Stimulated activated naive B cell treated with anti-CD40 and anti-IgM and Interleukin-4, amounts not matched to agents 10 μg/mL and 1 μg/mL and 100 μg/mL, for 72 hours (primary cell): Measurements from ENCODE around the gene FBXL2.
"Not testable (repeated sequence)": the region's sequence is repeated elsewhere in the genome, so short reads cannot be mapped to it uniquely, and the experiment has no call there.

ENCODE experiments used
- ATAC-seq, 2 donors: fragments of 150-1000 bp; cut with Tn5 transposase; replicated peaks; 2 replicates each; pipeline ENCODE4 v1.10.0; 2021; ENCODE audit warnings: moderate library complexity in 1 of 2
- DNase-seq: peaks from one replicate; pipeline ENCODE4 v3.0.0; 2021
- H3K27ac Mint-ChIP-seq: one replicate; pipeline ENCODE4 v1.8.0; 2022; ENCODE audit warnings: mild to moderate bottlenecking, mixed read lengths
- H3K27me3 Mint-ChIP-seq, 2 donors: one replicate each; pipeline ENCODE4 v1.8.0; 2022; ENCODE audit warnings: mixed read lengths in 2 of 2
- H3K36me3 Mint-ChIP-seq, 2 donors: one replicate each; pipeline ENCODE4 v1.8.0; 2022; ENCODE audit warnings: mixed read lengths in 2 of 2, mild to moderate bottlenecking in 1 of 2
- H3K4me1 Mint-ChIP-seq, 2 donors: one replicate each; pipeline ENCODE4 v1.8.0; 2022; ENCODE audit warnings: mixed read lengths in 2 of 2, mild to moderate bottlenecking in 1 of 2
- H3K4me3 Mint-ChIP-seq, 2 donors: one replicate each; pipeline ENCODE4 v1.8.0; 2022; ENCODE audit warnings: mild to moderate bottlenecking in 2 of 2, mixed read lengths in 2 of 2, moderate library complexity in 1 of 2
- H3K9me3 Mint-ChIP-seq, 2 donors: one replicate each; pipeline ENCODE4 v1.8.0; 2022; ENCODE audit warnings: mixed read lengths in 2 of 2, mild to moderate bottlenecking in 1 of 2

Gene FBXL2

DNA sequence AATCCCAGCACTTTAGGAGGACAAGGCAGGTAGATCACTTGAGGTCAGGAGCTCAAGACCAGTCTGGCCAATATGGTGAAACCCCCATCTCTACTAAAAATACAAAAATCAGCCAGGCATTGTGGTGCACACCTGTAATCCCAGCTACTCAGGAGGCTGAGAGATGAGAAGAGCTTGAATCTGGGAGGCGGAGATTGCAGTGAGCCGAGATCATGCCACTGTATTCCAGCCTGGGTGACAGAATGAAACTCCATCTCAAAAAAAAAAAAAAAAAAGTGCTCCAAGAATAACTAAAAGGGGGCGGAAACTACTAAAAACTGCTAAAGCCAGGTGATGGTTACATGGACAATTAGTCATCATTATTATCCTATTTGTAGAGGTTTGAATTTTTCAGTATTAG is 133.6 kb downstream of the FBXL2 start:
- not testable (repeated sequence) for DNase-seq, ATAC-seq, H3K4me1 Mint-ChIP-seq, H3K27me3 Mint-ChIP-seq, H3K9me3 Mint-ChIP-seq, H3K27ac Mint-ChIP-seq, H3K4me3 Mint-ChIP-seq
- peaks cover 39 to 60% of the 10 kb centered on the region in 2 donors for H3K36me3 Mint-ChIP-seq

DNA sequence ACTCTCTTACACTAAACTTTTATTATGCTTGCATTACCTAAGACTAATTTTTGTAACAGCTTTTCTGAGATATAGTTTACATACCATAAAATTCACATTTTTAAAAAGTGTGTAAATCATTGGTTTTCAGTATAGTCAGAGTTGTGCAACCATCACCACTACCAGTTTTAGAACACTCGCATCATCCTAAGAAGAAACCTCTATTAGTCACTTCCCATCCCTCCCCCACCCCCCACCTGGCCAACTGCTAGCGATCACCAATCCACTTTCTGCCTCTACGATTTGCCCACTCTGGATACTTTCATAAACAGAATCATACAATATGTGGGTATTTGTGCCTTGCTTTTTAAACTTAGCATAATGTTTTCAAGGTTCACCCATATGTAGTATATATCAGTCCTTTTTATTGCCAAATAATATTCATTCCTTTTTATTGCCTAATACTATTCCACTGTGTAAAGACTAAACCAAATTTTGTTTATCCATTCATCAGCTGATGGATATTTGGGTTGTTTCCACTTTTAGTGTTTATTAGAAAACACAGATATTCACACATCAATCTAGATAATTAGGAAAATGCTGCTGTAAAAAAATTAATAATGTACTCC is 139.9 kb downstream of the FBXL2 start:
- Mint-ChIP-seq H3K27me3 (no peaks in the 10 kb centered on the region), H3K36me3 (peaks cover 46 to 66% of the 10 kb centered on the region in 2 donors), H3K27ac (peak overlapping the region; percentile 7), H3K9me3 (peaks cover 0 to 3% of the 10 kb centered on the region in 2 donors), H3K4me3 (no peak overlapping the region), H3K4me1 (peaks cover 13 to 31% of the 10 kb centered on the region in 2 donors)
- DNase-seq = no peak
- ATAC-seq = no peak

DNA sequence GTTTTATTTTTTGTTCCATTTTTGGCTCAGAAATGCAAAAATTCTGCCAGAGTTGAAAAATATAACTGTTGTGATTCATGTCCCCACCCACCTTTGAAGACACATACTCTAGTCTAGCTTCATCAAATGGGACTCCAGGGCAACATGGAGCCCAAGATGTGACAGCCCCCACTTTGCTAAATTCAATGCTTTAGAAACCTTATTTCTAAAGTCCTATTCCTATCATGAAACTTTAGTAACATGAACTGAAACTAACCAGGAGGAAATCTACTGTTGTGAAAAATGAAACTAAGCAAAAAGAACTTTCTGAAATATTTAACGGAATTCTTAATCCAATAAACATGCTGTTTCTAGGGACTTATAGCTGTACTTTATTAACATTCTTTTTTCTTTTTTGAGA is 142.7 kb downstream of the FBXL2 start:
- ATAC-seq (no peak), DNase-seq (no peak)
- Mint-ChIP-seq H3K36me3 (peaks cover 40 to 57% of the 10 kb centered on the region in 2 donors), H3K27me3 (no peaks in the 10 kb centered on the region), H3K27ac (no peak overlapping the region), H3K4me1 (peaks cover 13 to 29% of the 10 kb centered on the region in 2 donors), H3K9me3 (peaks cover 0 to 1% of the 10 kb centered on the region in 2 donors), H3K4me3 (no peak overlapping the region)

DNA sequence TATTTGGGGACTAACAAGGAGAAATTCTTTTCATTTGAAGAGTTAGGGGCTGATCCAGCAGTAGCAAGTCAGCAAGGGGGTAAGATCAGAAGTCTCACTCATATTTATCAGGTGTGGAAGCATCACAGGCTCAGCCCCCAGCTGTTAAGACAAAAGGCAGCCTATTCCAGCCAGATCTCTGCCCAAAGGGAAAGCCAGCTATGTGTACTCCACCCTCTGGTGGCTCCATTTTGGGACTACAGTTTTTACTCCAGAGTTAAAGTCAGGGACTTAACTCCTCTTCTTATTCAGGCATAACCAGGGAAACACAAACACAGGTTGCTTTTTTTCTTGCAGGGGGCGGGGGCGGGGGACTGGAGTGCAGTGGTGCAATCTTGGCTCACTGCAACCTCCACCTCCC is 143.7 kb downstream of the FBXL2 start:
- DNase-seq (no peak), ATAC-seq (no peak)
- Mint-ChIP-seq H3K4me3 (no peak overlapping the region), H3K36me3 (peaks cover 38 to 56% of the 10 kb centered on the region in 2 donors), H3K4me1 (peaks cover 11 to 29% of the 10 kb centered on the region in 2 donors), H3K9me3 (peaks cover 0 to 1% of the 10 kb centered on the region in 2 donors), H3K27ac (no peak overlapping the region), H3K27me3 (no peaks in the 10 kb centered on the region)

DNA sequence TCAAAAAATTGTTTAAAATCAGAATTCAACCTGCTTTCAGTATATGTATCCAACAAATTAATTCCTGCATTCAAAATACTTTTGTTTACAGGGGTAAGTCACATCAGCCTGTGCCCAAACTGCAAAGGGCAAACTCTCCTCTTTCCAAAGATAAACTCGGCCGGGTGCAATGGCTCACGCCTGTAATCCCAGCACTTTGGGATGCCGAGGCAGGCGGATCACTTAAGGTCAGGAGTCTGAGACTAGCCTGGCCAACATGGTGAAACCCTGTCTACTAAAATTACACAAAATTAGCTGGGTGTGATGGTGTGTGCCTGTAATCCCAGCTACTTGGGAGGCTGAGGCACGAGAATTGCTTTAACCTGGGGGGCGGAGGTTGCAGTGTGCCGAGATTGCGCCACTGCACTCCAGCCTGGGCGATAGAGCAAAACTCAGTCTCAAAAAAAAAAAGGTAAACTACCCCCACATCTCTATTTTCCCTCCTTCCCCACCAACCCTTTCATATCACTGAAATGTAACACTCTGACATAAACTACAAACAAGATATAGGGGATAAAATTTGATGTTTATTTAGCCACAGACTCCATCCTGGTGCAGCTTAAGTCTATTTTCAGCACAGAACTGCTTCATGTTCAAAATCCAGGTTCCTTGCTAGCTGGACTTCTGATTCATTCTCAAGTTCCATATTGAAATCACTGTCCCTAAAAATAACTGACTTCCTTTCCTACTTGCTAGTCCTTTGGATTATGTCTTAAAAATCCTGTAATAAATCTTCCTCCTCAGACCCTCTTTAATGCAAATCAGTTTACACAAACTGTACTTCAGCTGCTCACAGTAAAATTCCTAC is 147.6 kb downstream of the FBXL2 start:
- DNase-seq (no peak), ATAC-seq (no peak)
- Mint-ChIP-seq H3K9me3 (peaks cover 0 to 1% of the 10 kb centered on the region in 2 donors), H3K27ac (no peak overlapping the region), H3K4me3 (no peak overlapping the region), H3K36me3 (peaks cover 28 to 37% of the 10 kb centered on the region in 2 donors), H3K4me1 (peaks cover 17 to 56% of the 10 kb centered on the region in 2 donors), H3K27me3 (no peaks in the 10 kb centered on the region)

DNA sequence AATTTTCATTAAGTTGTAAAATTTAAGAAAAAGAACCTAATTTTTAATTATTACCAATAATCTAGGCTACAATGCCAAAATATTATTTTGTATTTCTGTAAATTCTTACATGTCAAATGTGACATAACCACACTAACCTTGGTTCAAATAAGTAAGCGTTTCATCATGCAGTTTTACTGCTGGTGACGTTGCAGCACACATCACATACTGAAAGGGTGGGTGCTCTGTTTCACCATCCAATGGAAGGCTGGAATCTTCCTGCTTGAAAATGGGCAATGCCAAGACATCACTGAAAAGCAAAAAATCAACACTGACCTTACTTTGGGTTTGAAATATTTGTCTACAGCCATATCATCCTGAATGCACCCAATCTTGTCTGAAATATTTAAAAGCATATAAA is 148.2 kb downstream of the FBXL2 start:
- peaks cover 0 to 1% of the 10 kb centered on the region in 2 donors for H3K9me3 Mint-ChIP-seq
- DNase-seq = no peak
- H3K4me3 Mint-ChIP-seq = no peak overlapping the region
- H3K4me1 Mint-ChIP-seq = peaks cover 21 to 56% of the 10 kb centered on the region in 2 donors
- no peak for ATAC-seq
- H3K36me3 Mint-ChIP-seq = peaks cover 26 to 32% of the 10 kb centered on the region in 2 donors
- H3K27me3 Mint-ChIP-seq = no peaks in the 10 kb centered on the region
- no peak overlapping the region for H3K27ac Mint-ChIP-seq

DNA sequence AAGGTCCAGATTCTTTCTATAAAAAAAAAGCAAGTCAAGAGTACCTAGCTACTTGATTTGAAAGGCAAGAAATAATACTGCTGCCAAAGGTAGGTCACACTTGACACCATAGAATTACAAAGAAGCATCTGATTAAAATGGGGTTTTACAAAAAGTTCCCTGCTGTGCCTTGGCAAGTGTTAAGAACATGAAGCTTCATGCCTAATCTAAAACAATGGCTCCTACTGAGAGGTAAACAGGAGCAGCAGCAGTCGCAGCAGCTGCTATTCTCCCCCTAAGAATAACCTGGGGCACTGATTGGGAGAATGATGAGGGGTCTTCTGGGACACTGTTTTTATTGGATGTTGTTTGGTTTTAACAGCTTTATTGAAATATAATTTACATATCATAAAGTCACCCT is 148.8 kb downstream of the FBXL2 start:
- H3K36me3 Mint-ChIP-seq = peaks cover 22 to 32% of the 10 kb centered on the region in 2 donors
- H3K27me3 Mint-ChIP-seq = no peaks in the 10 kb centered on the region
- peaks cover 0 to 1% of the 10 kb centered on the region in 2 donors for H3K9me3 Mint-ChIP-seq
- ATAC-seq (no peak), DNase-seq (no peak)
- H3K4me1 Mint-ChIP-seq = peaks cover 25 to 56% of the 10 kb centered on the region in 2 donors
- H3K27ac Mint-ChIP-seq = no peak overlapping the region
- no peak overlapping the region for H3K4me3 Mint-ChIP-seq

DNA sequence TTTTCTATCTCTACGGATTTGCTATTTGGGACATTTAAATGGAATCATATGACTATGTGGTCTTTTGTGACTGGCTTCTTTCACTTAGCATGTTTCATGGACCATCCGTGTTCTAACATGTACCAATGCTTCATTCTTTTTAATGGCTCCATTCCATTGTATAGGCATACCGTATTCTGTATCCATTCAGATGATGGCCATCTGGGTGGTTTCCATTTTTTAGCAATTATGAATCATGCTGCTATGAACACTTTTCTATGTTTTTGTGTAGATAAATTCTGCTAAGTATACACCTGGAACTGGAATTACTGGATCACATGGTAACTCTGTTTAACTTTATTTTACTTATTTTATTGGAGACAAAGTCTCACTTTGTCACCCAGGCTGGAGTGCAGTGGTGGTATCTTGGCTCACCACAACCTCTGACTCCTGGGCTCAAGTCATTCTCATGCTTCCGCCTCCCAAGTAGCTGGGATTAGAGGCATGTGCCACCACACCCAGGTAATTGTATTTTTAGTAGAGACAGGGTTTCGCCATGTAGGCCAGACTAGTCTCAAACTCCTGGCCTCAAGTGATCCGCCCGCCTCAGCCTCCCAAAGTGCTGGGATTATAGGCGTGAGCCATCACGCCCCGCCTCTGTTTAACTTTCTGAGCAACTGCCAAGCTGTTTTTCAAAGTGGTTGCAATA is 149.5 kb downstream of the FBXL2 start:
- H3K9me3 Mint-ChIP-seq = no peaks in the 10 kb centered on the region
- H3K27me3 Mint-ChIP-seq = no peaks in the 10 kb centered on the region
- ATAC-seq (no peak), DNase-seq (no peak)
- no peak overlapping the region for H3K4me3 Mint-ChIP-seq
- peaks cover 20 to 30% of the 10 kb centered on the region in 2 donors for H3K36me3 Mint-ChIP-seq
- H3K27ac Mint-ChIP-seq = no peak overlapping the region
- H3K4me1 Mint-ChIP-seq = peaks cover 29 to 59% of the 10 kb centered on the region in 2 donors

DNA sequence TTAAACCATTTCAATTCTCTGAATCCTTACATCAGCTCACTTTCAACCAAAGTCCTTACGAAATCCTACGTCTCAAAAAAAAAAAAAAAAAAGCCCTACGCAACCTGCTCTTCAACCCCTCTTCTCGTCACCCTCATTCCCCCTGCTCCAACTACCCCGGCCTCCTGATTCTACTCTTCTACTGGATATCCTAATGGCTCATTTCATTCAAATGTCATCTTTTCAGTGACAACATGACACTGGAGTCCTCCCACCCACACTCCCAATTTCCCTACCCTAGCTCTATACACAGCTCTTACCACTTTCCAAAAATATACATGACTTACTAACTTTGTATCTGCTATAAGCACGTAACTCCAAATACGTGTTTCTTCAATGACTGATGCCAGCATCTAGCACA is 151.5 kb downstream of the FBXL2 start:
- peaks cover 15 to 27% of the 10 kb centered on the region in 2 donors for H3K36me3 Mint-ChIP-seq
- ATAC-seq (no peak), DNase-seq (no peak)
- H3K4me3 Mint-ChIP-seq = no peak overlapping the region
- H3K4me1 Mint-ChIP-seq = peaks cover 35 to 69% of the 10 kb centered on the region in 2 donors
- no peaks in the 10 kb centered on the region for H3K9me3 Mint-ChIP-seq
- H3K27me3 Mint-ChIP-seq = no peaks in the 10 kb centered on the region
- no peak overlapping the region for H3K27ac Mint-ChIP-seq

DNA sequence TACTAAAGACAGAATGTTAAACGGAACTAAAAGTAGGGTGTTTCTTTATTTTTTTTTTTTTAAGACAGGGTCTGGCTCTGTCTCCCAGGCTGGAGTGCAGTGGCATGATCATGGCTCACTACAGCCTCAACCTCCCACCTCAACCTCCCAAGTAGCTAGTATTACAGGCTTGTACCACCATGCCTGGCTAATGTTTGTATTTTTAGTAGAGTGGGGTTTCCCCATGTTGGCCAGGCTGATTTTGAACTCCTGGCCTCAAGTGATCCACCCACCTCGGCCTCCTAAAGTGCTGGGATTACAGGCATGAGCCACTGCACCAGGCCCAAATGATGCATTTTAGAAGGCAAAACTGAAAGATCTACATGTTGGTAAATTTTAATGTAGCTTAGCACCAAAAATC is 152.1 kb downstream of the FBXL2 start:
- H3K27me3 Mint-ChIP-seq, H3K9me3 Mint-ChIP-seq, H3K27ac Mint-ChIP-seq, DNase-seq, ATAC-seq, H3K4me3 Mint-ChIP-seq: not testable (repeated sequence)
- Mint-ChIP-seq H3K4me1 (peaks cover 37 to 71% of the 10 kb centered on the region in 2 donors), H3K36me3 (peaks cover 15 to 27% of the 10 kb centered on the region in 2 donors)

DNA sequence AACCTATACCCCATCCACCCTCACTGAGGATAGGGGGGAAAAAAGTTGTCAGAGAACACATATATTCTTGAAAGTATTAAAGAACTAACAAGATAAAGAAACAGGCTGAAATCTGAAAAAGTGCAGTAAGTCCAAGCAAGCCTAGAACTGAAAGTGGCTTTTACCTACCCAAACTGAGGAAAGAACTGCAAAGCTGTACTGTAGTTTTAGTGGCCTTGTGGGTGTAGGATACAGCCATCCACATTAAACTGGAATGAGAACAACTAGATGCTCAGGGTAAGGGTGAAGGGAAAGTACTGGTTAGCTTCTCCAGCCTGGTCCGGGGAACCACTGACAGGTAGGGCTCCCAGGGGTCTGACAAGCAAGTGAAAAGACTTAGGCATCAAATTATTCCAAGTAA is 152.8 kb downstream of the FBXL2 start:
- Mint-ChIP-seq H3K27ac (no peak overlapping the region), H3K9me3 (no peaks in the 10 kb centered on the region), H3K27me3 (no peaks in the 10 kb centered on the region), H3K4me3 (no peak overlapping the region), H3K4me1 (peaks cover 37 to 71% of the 10 kb centered on the region in 2 donors), H3K36me3 (peaks cover 12 to 22% of the 10 kb centered on the region in 2 donors)
- DNase-seq (no peak), ATAC-seq (no peak)

DNA sequence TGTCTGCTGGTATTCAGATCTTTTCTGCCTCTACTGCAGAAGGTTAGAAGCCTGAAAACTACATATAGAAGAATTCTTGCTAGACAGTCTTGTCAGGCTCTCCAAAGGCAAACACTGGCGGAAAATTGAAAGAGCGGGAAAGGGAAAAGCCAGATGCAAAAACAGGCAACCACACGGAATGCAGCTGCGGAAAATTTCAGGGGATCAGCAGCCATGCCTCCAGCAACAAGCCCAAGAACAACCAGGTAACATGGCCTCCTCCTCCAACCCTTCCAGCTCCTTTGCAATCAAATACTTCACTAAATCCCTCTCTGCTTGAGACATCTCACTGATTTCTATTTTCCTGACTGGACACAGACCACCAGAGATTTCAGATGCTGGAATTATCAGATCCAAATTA is 153.3 kb downstream of the FBXL2 start:
- DNase-seq (no peak), ATAC-seq (no peak)
- peaks cover 12 to 19% of the 10 kb centered on the region in 2 donors for H3K36me3 Mint-ChIP-seq
- no peaks in the 10 kb centered on the region for H3K27me3 Mint-ChIP-seq
- no peak overlapping the region for H3K4me3 Mint-ChIP-seq
- peaks cover 39 to 72% of the 10 kb centered on the region in 2 donors for H3K4me1 Mint-ChIP-seq
- no peaks in the 10 kb centered on the region for H3K9me3 Mint-ChIP-seq
- H3K27ac Mint-ChIP-seq = peak overlapping the region; percentile 52

DNA sequence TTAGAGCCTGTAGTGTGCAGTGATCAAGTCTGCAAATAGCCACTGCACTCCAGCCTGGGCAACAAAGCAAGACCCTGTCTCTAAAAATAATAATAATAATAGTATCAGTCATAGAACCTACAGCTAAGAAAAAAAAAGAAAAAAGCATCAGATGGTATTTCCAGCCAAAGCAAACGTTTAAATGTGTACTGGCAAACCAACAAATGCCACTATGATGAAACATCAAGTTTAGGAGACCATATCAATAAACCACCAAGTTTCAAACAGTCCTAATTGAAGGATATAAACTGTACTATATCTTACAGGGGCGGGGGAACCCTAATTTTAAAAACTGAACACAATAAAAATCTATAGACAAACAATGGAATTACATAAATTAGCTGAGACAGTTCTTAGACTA is 156.6 kb downstream of the FBXL2 start:
- ATAC-seq = no peak
- Mint-ChIP-seq H3K36me3 (peaks cover 9 to 22% of the 10 kb centered on the region in 2 donors), H3K27ac (no peak overlapping the region), H3K4me1 (peaks cover 49 to 75% of the 10 kb centered on the region in 2 donors), H3K9me3 (no peaks in the 10 kb centered on the region), H3K27me3 (no peaks in the 10 kb centered on the region), H3K4me3 (no peak overlapping the region)
- DNase-seq = no peak
